ENCODE data around the gene AATK.

Gene AATK, protein sequence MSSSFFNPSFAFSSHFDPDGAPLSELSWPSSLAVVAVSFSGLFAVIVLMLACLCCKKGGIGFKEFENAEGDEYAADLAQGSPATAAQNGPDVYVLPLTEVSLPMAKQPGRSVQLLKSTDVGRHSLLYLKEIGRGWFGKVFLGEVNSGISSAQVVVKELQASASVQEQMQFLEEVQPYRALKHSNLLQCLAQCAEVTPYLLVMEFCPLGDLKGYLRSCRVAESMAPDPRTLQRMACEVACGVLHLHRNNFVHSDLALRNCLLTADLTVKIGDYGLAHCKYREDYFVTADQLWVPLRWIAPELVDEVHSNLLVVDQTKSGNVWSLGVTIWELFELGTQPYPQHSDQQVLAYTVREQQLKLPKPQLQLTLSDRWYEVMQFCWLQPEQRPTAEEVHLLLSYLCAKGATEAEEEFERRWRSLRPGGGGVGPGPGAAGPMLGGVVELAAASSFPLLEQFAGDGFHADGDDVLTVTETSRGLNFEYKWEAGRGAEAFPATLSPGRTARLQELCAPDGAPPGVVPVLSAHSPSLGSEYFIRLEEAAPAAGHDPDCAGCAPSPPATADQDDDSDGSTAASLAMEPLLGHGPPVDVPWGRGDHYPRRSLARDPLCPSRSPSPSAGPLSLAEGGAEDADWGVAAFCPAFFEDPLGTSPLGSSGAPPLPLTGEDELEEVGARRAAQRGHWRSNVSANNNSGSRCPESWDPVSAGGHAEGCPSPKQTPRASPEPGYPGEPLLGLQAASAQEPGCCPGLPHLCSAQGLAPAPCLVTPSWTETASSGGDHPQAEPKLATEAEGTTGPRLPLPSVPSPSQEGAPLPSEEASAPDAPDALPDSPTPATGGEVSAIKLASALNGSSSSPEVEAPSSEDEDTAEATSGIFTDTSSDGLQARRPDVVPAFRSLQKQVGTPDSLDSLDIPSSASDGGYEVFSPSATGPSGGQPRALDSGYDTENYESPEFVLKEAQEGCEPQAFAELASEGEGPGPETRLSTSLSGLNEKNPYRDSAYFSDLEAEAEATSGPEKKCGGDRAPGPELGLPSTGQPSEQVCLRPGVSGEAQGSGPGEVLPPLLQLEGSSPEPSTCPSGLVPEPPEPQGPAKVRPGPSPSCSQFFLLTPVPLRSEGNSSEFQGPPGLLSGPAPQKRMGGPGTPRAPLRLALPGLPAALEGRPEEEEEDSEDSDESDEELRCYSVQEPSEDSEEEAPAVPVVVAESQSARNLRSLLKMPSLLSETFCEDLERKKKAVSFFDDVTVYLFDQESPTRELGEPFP (N-terminal part only)

GRCh38 chr17:81166033-81166492 lies at the start of gene AATK:
Gene AATK, minus strand, starts transcription at chr17:81166221. Its CDS starts 229 bp downstream, at chr17:81165992.
- no peak for ATAC-seq
- TF ChIP-seq ZFP30 (CRISPR knock-in tag; IDR thresholded peaks at IDR 0.05) (no peak), SNAI2 (CRISPR knock-in tag; IDR thresholded peaks at IDR 0.05) (no peak), ZNF565 (CRISPR knock-in tag; conservative IDR thresholded peaks at IDR 0.05; ENCODE audit: low read depth) (no peak), ZFP3 (CRISPR knock-in tag; IDR thresholded peaks at IDR 0.05) (no peak), ZNF70 (CRISPR knock-in tag; IDR thresholded peaks at IDR 0.05) (no peak), GLIS3 (CRISPR knock-in tag; IDR thresholded peaks at IDR 0.05) (no peak), ARNTL (CRISPR knock-in tag; IDR thresholded peaks at IDR 0.05; ENCODE audit: borderline replicate concordance, low read depth) (no peak), ZC3H10 (CRISPR knock-in tag; IDR thresholded peaks at IDR 0.05) (no peak)
- TF ChIP-seq, protein P1, sequence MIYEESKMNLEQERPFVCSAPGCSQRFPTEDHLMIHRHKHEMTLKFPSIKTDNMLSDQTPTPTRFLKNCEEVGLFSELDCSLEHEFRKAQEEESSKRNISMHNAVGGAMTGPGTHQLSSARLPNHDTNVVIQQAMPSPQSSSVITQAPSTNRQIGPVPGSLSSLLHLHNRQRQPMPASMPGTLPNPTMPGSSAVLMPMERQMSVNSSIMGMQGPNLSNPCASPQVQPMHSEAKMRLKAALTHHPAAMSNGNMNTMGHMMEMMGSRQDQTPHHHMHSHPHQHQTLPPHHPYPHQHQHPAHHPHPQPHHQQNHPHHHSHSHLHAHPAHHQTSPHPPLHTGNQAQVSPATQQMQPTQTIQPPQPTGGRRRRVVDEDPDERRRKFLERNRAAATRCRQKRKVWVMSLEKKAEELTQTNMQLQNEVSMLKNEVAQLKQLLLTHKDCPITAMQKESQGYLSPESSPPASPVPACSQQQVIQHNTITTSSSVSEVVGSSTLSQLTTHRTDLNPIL (CRISPR knock-in tag; IDR thresholded peaks at IDR 0.05; ENCODE audit: low read depth), result no peak
- TF ChIP-seq, protein P2, sequence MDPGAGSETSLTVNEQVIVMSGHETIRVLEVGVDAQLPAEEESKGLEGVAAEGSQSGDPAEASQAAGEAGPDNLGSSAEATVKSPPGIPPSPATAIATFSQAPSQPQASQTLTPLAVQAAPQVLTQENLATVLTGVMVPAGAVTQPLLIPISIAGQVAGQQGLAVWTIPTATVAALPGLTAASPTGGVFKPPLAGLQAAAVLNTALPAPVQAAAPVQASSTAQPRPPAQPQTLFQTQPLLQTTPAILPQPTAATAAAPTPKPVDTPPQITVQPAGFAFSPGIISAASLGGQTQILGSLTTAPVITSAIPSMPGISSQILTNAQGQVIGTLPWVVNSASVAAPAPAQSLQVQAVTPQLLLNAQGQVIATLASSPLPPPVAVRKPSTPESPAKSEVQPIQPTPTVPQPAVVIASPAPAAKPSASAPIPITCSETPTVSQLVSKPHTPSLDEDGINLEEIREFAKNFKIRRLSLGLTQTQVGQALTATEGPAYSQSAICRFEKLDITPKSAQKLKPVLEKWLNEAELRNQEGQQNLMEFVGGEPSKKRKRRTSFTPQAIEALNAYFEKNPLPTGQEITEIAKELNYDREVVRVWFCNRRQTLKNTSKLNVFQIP (CRISPR knock-in tag; IDR thresholded peaks at IDR 0.05; ENCODE audit: borderline replicate concordance, low read depth), result no peak

- TF ChIP-seq ZNF565 (CRISPR knock-in tag; conservative IDR thresholded peaks at IDR 0.05; ENCODE audit: low read depth), result no peak
- TF ChIP-seq, protein P3, sequence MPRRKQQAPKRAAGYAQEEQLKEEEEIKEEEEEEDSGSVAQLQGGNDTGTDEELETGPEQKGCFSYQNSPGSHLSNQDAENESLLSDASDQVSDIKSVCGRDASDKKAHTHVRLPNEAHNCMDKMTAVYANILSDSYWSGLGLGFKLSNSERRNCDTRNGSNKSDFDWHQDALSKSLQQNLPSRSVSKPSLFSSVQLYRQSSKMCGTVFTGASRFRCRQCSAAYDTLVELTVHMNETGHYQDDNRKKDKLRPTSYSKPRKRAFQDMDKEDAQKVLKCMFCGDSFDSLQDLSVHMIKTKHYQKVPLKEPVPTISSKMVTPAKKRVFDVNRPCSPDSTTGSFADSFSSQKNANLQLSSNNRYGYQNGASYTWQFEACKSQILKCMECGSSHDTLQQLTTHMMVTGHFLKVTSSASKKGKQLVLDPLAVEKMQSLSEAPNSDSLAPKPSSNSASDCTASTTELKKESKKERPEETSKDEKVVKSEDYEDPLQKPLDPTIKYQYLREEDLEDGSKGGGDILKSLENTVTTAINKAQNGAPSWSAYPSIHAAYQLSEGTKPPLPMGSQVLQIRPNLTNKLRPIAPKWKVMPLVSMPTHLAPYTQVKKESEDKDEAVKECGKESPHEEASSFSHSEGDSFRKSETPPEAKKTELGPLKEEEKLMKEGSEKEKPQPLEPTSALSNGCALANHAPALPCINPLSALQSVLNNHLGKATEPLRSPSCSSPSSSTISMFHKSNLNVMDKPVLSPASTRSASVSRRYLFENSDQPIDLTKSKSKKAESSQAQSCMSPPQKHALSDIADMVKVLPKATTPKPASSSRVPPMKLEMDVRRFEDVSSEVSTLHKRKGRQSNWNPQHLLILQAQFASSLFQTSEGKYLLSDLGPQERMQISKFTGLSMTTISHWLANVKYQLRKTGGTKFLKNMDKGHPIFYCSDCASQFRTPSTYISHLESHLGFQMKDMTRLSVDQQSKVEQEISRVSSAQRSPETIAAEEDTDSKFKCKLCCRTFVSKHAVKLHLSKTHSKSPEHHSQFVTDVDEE (CRISPR knock-in tag; IDR thresholded peaks at IDR 0.05), result no peak
- TF ChIP-seq, protein P2 (CRISPR knock-in tag; IDR thresholded peaks at IDR 0.05; ENCODE audit: borderline replicate concordance, low read depth), result no peak
- TF ChIP-seq ISL1 (CRISPR knock-in tag; IDR thresholded peaks at IDR 0.05), result no peak
- TF ChIP-seq RARB (CRISPR knock-in tag; IDR thresholded peaks at IDR 0.05), result no peak
- no peak for TF ChIP-seq OSR1 (CRISPR knock-in tag; IDR thresholded peaks at IDR 0.05)
- TF ChIP-seq PATZ1 (CRISPR knock-in tag; IDR thresholded peaks at IDR 0.05; ENCODE audit: borderline replicate concordance), result no peak
- no peak for TF ChIP-seq ZNF70 (CRISPR knock-in tag; IDR thresholded peaks at IDR 0.05)
- no peak for TF ChIP-seq TCF4 (CRISPR knock-in tag; IDR thresholded peaks at IDR 0.05; ENCODE audit: borderline replicate concordance)
- no peak for TF ChIP-seq ARNTL (CRISPR knock-in tag; IDR thresholded peaks at IDR 0.05; ENCODE audit: borderline replicate concordance, low read depth)
- no peak for TF ChIP-seq ZC3H10 (CRISPR knock-in tag; IDR thresholded peaks at IDR 0.05)
- TF ChIP-seq BACH2 (CRISPR knock-in tag; IDR thresholded peaks at IDR 0.05; ENCODE audit: borderline replicate concordance), result no peak
- TF ChIP-seq ESRRG (CRISPR knock-in tag; IDR thresholded peaks at IDR 0.05), result no peak
- no peak for TF ChIP-seq ZFP3 (CRISPR knock-in tag; IDR thresholded peaks at IDR 0.05)
- no peak for TF ChIP-seq PPARA (CRISPR knock-in tag; IDR thresholded peaks at IDR 0.05; ENCODE audit: borderline replicate concordance)
- TF ChIP-seq, protein P1 (CRISPR knock-in tag; IDR thresholded peaks at IDR 0.05; ENCODE audit: low read depth), result no peak
- TF ChIP-seq CSDC2 (CRISPR knock-in tag; IDR thresholded peaks at IDR 0.05), result no peak
- TF ChIP-seq CSRNP3 (CRISPR knock-in tag; IDR thresholded peaks at IDR 0.05), result no peak
- TF ChIP-seq GLIS3 (CRISPR knock-in tag; IDR thresholded peaks at IDR 0.05), result no peak
- no peak for ATAC-seq
Measured at GRCh38 chr17:81213978-81214377, 48.0 kb upstream of the AATK start.

All from SK-N-SH treated with all-trans-retinoic acid at 6 μM for 48 hours (cell line).